HEK293T (cell line): ENCODE measurements around the gene MYCBP.

Experiments
- CTCF ChIA-PET: fragments of 350-600 bp; formaldehyde crosslinking; extraction: SDS; loops from one replicate; lab custom pipeline; 2021; ENCODE audit warnings: antibody characterized with exemption, inconsistent platforms; lab: Yijun Ruan, JAX
- POLR2A ChIA-PET: fragments of 350-600 bp; formaldehyde crosslinking; extraction: SDS; loops from one replicate; lab custom pipeline; 2020; ENCODE audit warnings: antibody characterized with exemption, inconsistent platforms; lab: Yijun Ruan, JAX
- DNase-seq: peaks from one replicate; pipeline ENCODE4 v3.0.0; 2012; ENCODE audit warnings: mixed read lengths; ENCODE audit errors: extremely low spot score
- ARNT ChIP-seq: fragments of 450-650 bp; IDR thresholded peaks from 2 replicates; pipeline ENCODE4 v1.6.1; 2017; ENCODE audit warnings: mild to moderate bottlenecking
- BHLHE40 ChIP-seq: fragments of 450-650 bp; IDR thresholded peaks from 2 replicates; pipeline ENCODE4 v1.6.1; 2016; ENCODE audit warnings: mild to moderate bottlenecking, moderate library complexity, borderline replicate concordance
- CTBP1 ChIP-seq: fragments of 450-650 bp; IDR thresholded peaks from 2 replicates; pipeline ENCODE4 v1.6.1; 2016; ENCODE audit warnings: borderline replicate concordance
- ELF4 ChIP-seq: fragments of 450-650 bp; IDR thresholded peaks from 2 replicates; pipeline ENCODE4 v1.6.1; 2017; ENCODE audit warnings: antibody characterized with exemption
- FOXA1 ChIP-seq: fragments of 450-650 bp; IDR thresholded peaks from 2 replicates; pipeline ENCODE4 v1.6.1; 2016; ENCODE audit warnings: mild to moderate bottlenecking
- FOXK2 ChIP-seq: fragments of 450-650 bp; IDR thresholded peaks from 2 replicates; pipeline ENCODE4 v1.6.1; 2016; ENCODE audit warnings: mild to moderate bottlenecking
- FOXM1 ChIP-seq: fragments of 450-650 bp; IDR thresholded peaks from 2 replicates; pipeline ENCODE4 v1.6.1; 2017; ENCODE audit warnings: mild to moderate bottlenecking, borderline replicate concordance
- HDGF ChIP-seq: fragments of 450-650 bp; IDR thresholded peaks from 2 replicates; pipeline ENCODE4 v1.6.1; 2017; ENCODE audit warnings: antibody characterized with exemption, borderline replicate concordance
- L3MBTL2 ChIP-seq: fragments of 450-650 bp; conservative IDR thresholded peaks from 2 replicates; pipeline ENCODE4 v1.6.1; 2016; ENCODE audit warnings: mild to moderate bottlenecking
- LEF1 ChIP-seq: fragments of 450-650 bp; IDR thresholded peaks from 2 replicates; pipeline ENCODE4 v1.6.1; 2017; ENCODE audit warnings: mild to moderate bottlenecking, borderline replicate concordance
- NFRKB ChIP-seq: fragments of 450-650 bp; IDR thresholded peaks from 2 replicates; pipeline ENCODE4 v1.6.1; 2016; ENCODE audit warnings: mild to moderate bottlenecking, moderate library complexity
- PKNOX1 ChIP-seq: fragments of 450-650 bp; IDR thresholded peaks from 2 replicates; pipeline ENCODE4 v1.6.1; 2016
- SP1 ChIP-seq: fragments of 450-650 bp; IDR thresholded peaks from 2 replicates; pipeline ENCODE4 v1.6.1; 2017
- SUZ12 ChIP-seq: fragments of 450-650 bp; IDR thresholded peaks from 2 replicates; pipeline ENCODE4 v1.6.1; 2016; ENCODE audit warnings: mild to moderate bottlenecking
- TARDBP ChIP-seq: fragments of 450-650 bp; IDR thresholded peaks from 2 replicates; pipeline ENCODE4 v1.6.1; 2016
- ZNF384 ChIP-seq: fragments of 450-650 bp; IDR thresholded peaks from 2 replicates; pipeline ENCODE4 v1.6.1; 2016

The MYCBP gene

GRCh38 chr1:38892976-38893375, 19.8 kb upstream of the MYCBP start:
- ChIA-PET POLR2A (interaction anchor here (0.9 kb wide), 1 partner anchor 20 kb away, joined by 3 read pairs; no protein-coding TSS in a partner anchor), CTCF (no interaction called here)
- DNase-seq, result no peak
- TF ChIP-seq SUZ12 (no peak), ARNT (no peak), CTBP1 (no peak), NFRKB (no peak), ELF4 (no peak), FOXA1 (no peak), ZNF384 (no peak), FOXK2 (no peak)

- ChIA-PET POLR2A (interaction anchor here (0.9 kb wide), 1 partner anchor 19 kb away, joined by 3 read pairs; no protein-coding TSS in a partner anchor), CTCF (no interaction called here)
- DNase-seq, result peak; percentile 31
- TF ChIP-seq LEF1, result no peak
- no peak for TF ChIP-seq ZNF384
- TF ChIP-seq L3MBTL2, result no peak
- TF ChIP-seq SP1, result no peak
- no peak for TF ChIP-seq PKNOX1
- no peak for TF ChIP-seq ARNT
- TF ChIP-seq TARDBP, result no peak
- TF ChIP-seq HDGF, result no peak
- TF ChIP-seq FOXA1, result no peak
- no peak for TF ChIP-seq BHLHE40
- no peak for TF ChIP-seq SUZ12
- TF ChIP-seq NFRKB, result no peak
- no peak for TF ChIP-seq FOXK2
- TF ChIP-seq ELF4, result no peak
- no peak for TF ChIP-seq FOXM1
These were observed 18.6 kb upstream of the MYCBP start for GRCh38 chr1:38891753-38892152.

GRCh38 chr1:38889589-38889988, 16.4 kb upstream of the MYCBP start:
- no peak for TF ChIP-seq HDGF
- DNase-seq, result no peak
- CTCF ChIA-PET, result no interaction called here
- POLR2A ChIA-PET, result no interaction called here

GRCh38 chr1:38888423-38889333, 15.5 kb upstream of the MYCBP start:
- DNase-seq, result no peak
- ChIA-PET POLR2A (no interaction called here), CTCF (no interaction called here)
- no peak for TF ChIP-seq FOXA1
- TF ChIP-seq LEF1, result no peak
- TF ChIP-seq HDGF, result no peak
- TF ChIP-seq ELF4, result no peak
- TF ChIP-seq PKNOX1, result no peak
- TF ChIP-seq CTBP1, result no peak
- no peak for TF ChIP-seq FOXK2
- no peak for TF ChIP-seq ZNF384
- TF ChIP-seq L3MBTL2, result no peak

GRCh38 chr1:38885092-38885491, 11.9 kb upstream of the MYCBP start:
- ChIA-PET CTCF (no interaction called here), POLR2A (no interaction called here)
- no peak for DNase-seq
- TF ChIP-seq FOXK2 (no peak), ELF4 (no peak), L3MBTL2 (no peak), HDGF (no peak), SUZ12 (no peak), PKNOX1 (no peak), BHLHE40 (no peak)

GRCh38 chr1:38881487-38881886, 8.3 kb upstream of the MYCBP start, which contains the start of gene GJA9:
Gene GJA9, minus strand, starts transcription at chr1:38881587. Its CDS starts 5,489 bp downstream, at chr1:38876098.
- ChIA-PET CTCF (no interaction called here), POLR2A (interaction anchor here (1.4 kb wide), 1 partner anchor 145 kb away, joined by 4 read pairs; the partner anchor contains the start of gene NDUFS5)
- no peak for TF ChIP-seq ELF4
- TF ChIP-seq NFRKB, result no peak
- no peak for TF ChIP-seq SUZ12
- no peak for TF ChIP-seq CTBP1
- TF ChIP-seq ZNF384, result no peak
- no peak for TF ChIP-seq TARDBP
- no peak for TF ChIP-seq HDGF
- no peak for TF ChIP-seq BHLHE40
- DNase-seq, result no peak

- TF ChIP-seq FOXA1 (no peak), LEF1 (no peak), FOXK2 (no peak), FOXM1 (no peak), NFRKB (no peak), SP1 (no peak)
- no peak for DNase-seq
- ChIA-PET POLR2A (no interaction called here), CTCF (no interaction called here)
These were observed 2.7 kb upstream of the MYCBP start for GRCh38 chr1:38875811-38876210.
